CD4-positive, alpha-beta T cell treated with Interleukin-21 for 1 hour (primary cell): ENCODE results near the gene MIGA2.

Experiments used
- DNase-seq: peaks from one replicate; pipeline ENCODE4 v3.0.0-alpha.2; 2020

Gene MIGA2

GRCh38 chr9:129075996-129076639, 39.7 kb downstream of the MIGA2 start:
- no peak for DNase-seq

DNA sequence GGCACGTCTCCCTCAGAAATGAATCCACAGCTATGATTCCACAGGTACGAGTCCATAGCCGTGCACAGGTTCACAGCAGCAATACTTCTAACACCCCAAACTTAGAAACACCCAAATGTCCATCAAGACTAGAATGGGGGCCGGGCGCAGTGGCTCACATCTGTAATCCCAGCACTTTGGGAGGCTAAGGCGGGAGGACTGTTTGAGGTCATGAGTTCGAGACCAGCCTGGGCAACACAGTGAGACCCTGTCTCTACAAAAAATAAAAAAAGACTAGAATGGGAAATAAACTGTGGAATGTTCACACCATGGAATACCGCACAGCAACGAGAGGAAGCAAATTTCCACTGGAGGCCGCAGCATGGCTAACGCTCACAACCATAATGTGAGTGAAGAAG, 40.2 kb downstream of the MIGA2 start:
- no peak for DNase-seq

DNA sequence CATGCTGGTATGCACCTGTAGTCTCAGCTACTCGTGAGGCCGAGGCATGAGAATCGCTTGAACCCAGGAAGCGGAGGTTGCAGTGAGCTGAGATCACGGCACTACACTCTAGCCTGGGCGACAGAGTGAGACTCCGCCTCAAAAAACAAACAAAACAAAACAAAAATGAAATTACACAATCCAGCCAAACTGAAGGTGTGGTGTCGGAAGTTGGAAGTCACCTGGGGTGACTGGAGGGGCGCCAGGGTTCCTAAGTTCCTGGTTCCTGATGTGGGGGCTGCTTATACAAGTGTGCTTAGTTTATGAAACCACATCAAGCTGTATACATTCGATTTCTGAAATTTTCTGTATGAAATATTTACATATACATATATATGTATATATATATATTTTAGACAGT, 40.8 kb downstream of the MIGA2 start:
- DNase-seq: no peak

GRCh38 chr9:129078691-129079503, 42.5 kb downstream of the MIGA2 start:
- DNase-seq: no peak

DNA sequence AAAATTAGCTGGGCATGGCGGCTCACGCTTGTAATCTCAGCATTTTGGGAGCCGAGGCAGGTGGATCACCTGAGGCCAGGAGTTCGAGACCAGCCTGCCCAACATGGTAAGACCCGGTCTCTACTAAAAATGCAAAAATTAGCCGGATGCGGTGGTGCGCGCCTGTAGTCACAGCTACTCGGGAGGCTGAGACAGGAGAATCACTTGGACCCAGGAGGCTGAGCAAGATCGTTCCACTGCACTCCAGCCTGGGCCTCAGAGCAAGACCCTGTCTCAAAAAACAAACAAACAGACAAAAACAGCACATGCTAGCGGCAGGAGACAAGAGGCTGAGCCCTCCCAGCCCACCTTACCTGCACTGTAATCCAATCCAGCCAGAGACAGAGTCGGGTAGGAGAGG, 43.4 kb downstream of the MIGA2 start:
- DNase-seq: no peak

- DNase-seq: no peak
These were observed 43.8 kb downstream of the MIGA2 start for GRCh38 chr9:129080298-129080600.

DNA sequence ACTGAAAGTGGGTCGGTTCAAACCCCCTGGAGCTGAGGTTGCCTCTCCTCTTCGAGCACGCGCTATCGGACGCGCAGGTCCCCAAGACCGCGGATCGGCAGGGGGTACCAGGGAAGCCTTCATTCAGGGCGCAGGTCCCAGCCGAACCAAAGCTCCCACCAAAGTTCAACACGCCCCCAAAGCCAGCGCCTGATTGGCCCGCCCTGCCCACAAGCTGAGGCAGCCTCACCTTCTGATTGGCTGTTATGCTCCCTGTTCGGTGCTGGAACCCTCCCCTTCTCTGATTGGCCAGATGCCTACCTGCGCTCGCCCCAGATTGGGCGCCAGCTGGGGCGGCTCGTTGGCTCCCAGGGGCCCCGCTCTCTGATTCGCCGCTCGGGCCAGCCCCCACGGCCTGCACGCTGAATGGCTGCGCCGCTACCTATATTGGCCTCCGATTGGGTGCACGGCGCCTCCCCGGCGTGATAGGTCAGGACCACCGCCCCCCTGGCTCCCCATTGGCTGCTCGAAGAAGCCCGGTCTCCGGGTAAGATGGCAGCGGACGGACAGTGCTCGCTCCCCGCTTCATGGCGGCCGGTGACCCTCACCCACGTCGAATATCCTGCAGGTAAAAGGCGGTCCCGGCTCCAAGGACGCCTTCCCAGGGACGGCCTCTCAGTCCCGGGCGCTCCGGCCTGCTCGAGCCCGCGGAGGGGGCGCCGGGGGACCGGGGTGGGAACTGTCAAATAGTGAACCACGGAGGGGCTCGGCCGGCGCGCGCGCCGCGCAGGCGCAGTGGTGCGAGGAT, 44.4 kb downstream of the MIGA2 start, which contains the start of gene DOLPP1:
Gene DOLPP1 (plus strand): TSS at position 511 of the 787 bp plus-strand sequence. CDS start 21 bp downstream, at position 532.
- DNase-seq: peak; percentile 100

- no peak for DNase-seq
These were observed 45.0 kb downstream of the MIGA2 start for GRCh38 chr9:129081388-129081904.

- DNase-seq: no peak
These were observed 47.7 kb downstream of the MIGA2 start for GRCh38 chr9:129084087-129084486.

DNA sequence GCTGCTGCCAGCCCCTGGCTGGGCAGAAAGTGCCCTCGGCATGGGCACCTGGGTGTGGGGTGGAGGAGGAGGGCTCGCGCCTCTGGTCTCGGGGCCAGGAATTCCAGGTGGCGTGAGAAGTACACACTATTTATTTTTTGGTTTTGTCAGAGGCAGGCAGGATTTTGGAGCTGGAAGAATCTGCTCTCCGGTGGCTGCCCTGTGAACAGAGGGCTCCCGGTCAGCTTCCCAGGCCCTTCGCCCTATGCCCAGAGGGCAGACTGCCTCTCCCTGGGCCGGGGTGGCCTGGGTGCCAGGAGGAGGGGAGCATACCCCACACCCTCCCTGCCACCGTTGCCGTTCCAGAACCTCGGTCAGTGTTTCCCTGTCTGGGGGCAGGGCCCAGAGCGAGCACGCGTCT, 52.8 kb downstream of the MIGA2 start:
- DNase-seq: no peak

GRCh38 chr9:129093602-129094386, 57.4 kb downstream of the MIGA2 start:
- DNase-seq: no peak

- DNase-seq: no peak
These were observed 58.2 kb downstream of the MIGA2 start for GRCh38 chr9:129094387-129095169.

- no peak for DNase-seq
These were observed 58.8 kb downstream of the MIGA2 start for GRCh38 chr9:129095170-129095667.

GRCh38 chr9:129095908-129096307, 59.5 kb downstream of the MIGA2 start:
- no peak for DNase-seq

- no peak for DNase-seq
These were observed 61.4 kb downstream of the MIGA2 start for GRCh38 chr9:129097671-129098306.

DNA sequence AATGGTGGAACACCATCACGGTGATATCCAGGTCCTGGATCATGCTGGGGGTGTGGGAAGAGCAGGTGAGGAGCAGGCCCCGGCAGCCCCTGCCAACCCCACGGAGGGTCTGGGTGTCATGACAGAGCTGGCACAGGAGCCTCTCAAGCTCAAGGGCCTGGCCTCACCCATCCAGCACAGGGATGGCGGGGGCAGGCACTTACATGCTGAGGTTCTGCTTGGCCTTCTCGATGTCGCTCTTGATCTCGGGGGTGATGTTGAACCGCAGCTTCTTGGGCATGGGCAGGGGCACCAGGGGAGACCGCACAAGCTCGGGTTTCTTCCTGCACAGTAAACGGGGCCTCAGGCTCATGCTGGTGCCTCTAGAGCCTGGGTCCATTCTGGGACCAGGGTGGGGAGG, 61.9 kb downstream of the MIGA2 start:
- DNase-seq: no peak

GRCh38 chr9:129100383-129101169, 64.2 kb downstream of the MIGA2 start:
- DNase-seq: no peak

DNA sequence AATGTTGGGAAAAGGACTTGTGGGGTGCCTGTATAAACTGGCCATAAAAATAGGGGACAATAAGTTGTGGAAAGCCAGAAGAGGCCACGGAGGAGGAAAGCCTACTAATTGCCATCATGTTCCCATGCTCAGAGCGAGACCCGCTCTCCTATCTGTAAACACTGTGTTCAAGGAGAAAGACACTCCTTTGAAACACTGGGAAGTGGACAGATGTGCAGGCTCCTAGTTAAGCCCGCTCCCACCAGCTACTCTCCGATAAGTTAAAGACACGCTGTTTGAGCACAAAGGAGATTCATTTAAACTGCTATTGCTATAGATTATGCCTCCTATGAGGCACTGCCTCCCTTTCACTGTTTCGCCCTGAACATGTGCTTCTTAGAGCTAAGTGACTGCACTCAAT, 64.9 kb downstream of the MIGA2 start:
- DNase-seq: no peak

DNA sequence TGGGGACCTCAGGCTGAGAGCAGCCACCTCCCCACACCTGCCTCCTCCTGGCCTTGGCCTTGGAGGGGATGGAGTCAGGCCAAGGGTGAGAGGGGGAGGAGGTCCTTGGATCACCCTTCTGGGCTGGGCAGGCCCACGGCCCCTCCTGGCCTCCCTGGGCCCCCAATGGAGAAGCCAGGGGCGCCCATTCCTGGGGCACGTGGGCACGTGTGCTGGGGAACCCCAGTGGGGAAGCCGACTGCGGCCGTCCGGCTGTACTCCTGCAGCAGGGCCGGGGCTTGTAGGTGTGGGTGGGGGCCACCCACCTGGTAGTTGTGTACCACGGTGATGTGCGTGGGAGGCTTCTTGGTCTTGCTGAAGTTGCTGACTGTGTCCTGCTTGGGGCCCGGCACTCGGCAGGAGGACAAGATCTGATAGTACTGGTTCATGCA, 65.7 kb downstream of the MIGA2 start:
- DNase-seq: no peak
